Endothelial cell of umbilical vein (primary cell): Measurements from ENCODE around the gene BSDC1. TPM values are rescaled to one million over a fixed set of nuclear protein-coding genes. Genes with fewer than 3 reads are reported as not detected.

Experiments used
- polyA plus RNA-seq, 4 experiments: library from polyadenylated mRNA; depleted of rRNA in 3 of 4; stranded (reverse) in 3 of 4; unstranded in 1 of 4; fragments of >200 nt; gene quantifications; 2 replicates each; pipeline versions ENCODE4 v1.2.1 to v1.2.3, GENCODE V29; 2011 to 2012; ENCODE audit warnings: missing spikeins in 1 of 4
- total RNA-seq: library from RNA; stranded (reverse); gene quantifications from 2 replicates; pipeline ENCODE4 v1.2.3, GENCODE V29; 2021

The BSDC1 gene
- total and polyA plus RNA-seq, 2 donors (not counting 3 experiments of a cell fraction or from before 2014, with no cell fraction given) = 44.3 to 64.6 TPM

Other genes with a start within 250 kb of the BSDC1 start
- 64.3 and 69.4 TPM in 2 replicates for gene TXLNA, start 214.8 kb downstream of the BSDC1 start, total RNA-seq
- gene TXLNA, start 214.8 kb downstream of the BSDC1 start, polyA plus RNA-seq = 41.8 and 44.6 TPM in 2 replicates
- 12.0 and 15.3 TPM in 2 replicates for gene CCDC28B, start 193.8 kb downstream of the BSDC1 start, total RNA-seq
- 14.8 and 19.1 TPM in 2 replicates for gene CCDC28B, start 193.8 kb downstream of the BSDC1 start, polyA plus RNA-seq
- gene IQCC, start 188.8 kb downstream of the BSDC1 start, total RNA-seq = 1.8 and 2.2 TPM in 2 replicates
- gene IQCC, start 188.8 kb downstream of the BSDC1 start, polyA plus RNA-seq = 1.1 and 1.3 TPM in 2 replicates
- gene DCDC2B, start 185.4 kb downstream of the BSDC1 start, total RNA-seq = not detected in 2 replicates
- gene DCDC2B, start 185.4 kb downstream of the BSDC1 start, polyA plus RNA-seq = not detected in 2 replicates
- gene TMEM234, start 172.1 kb downstream of the BSDC1 start, total RNA-seq = 15.7 and 20.7 TPM in 2 replicates
- 21.3 and 23.2 TPM in 2 replicates for gene TMEM234, start 172.1 kb downstream of the BSDC1 start, polyA plus RNA-seq
- 186 and 203 TPM in 2 replicates for gene EIF3I, start 172.0 kb downstream of the BSDC1 start, total RNA-seq
- 301 and 331 TPM in 2 replicates for gene EIF3I, start 172.0 kb downstream of the BSDC1 start, polyA plus RNA-seq
- 2.0 and 5.6 TPM in 2 replicates for gene FAM167B, start 147.2 kb downstream of the BSDC1 start, total RNA-seq
- 2.1 and 2.3 TPM in 2 replicates for gene FAM167B, start 147.2 kb downstream of the BSDC1 start, polyA plus RNA-seq
- not detected in 2 replicates for gene LCK, start 143.2 kb downstream of the BSDC1 start, total RNA-seq
- gene LCK, start 143.2 kb downstream of the BSDC1 start, polyA plus RNA-seq = 0.06 and 0.08 TPM in 2 replicates
- gene HDAC1, start 102.4 kb downstream of the BSDC1 start, total RNA-seq = 111 and 138 TPM in 2 replicates
- 109 and 141 TPM in 2 replicates for gene HDAC1, start 102.4 kb downstream of the BSDC1 start, polyA plus RNA-seq
- 249 and 265 TPM in 2 replicates for gene MARCKSL1, start 58.2 kb downstream of the BSDC1 start, total RNA-seq
- 311 and 318 TPM in 2 replicates for gene MARCKSL1, start 58.2 kb downstream of the BSDC1 start, polyA plus RNA-seq
- gene FAM229A, start 32.0 kb downstream of the BSDC1 start, total RNA-seq = 8.6 and 11.6 TPM in 2 replicates
- gene FAM229A, start 32.0 kb downstream of the BSDC1 start, polyA plus RNA-seq = 8.9 and 9.9 TPM in 2 replicates
- gene TSSK3, start 31.9 kb downstream of the BSDC1 start, total RNA-seq = 0.42 and 1.1 TPM in 2 replicates
- 0.48 and 0.65 TPM in 2 replicates for gene TSSK3, start 31.9 kb downstream of the BSDC1 start, polyA plus RNA-seq
- 0.02 TPM in 1 of 2 replicates, not detected in the other for gene ZBTB8B, start 70.6 kb upstream of the BSDC1 start, total RNA-seq
- 0.01 TPM in 1 of 2 replicates, not detected in the other for gene ZBTB8B, start 70.6 kb upstream of the BSDC1 start, polyA plus RNA-seq
- 9.1 and 9.6 TPM in 2 replicates for gene ZBTB8A, start 145.0 kb upstream of the BSDC1 start, total RNA-seq
- 2.9 and 3.1 TPM in 2 replicates for gene ZBTB8A, start 145.0 kb upstream of the BSDC1 start, polyA plus RNA-seq